ENCODE results near the gene MUC12.

GRCh38 chr7:100975371-100975821 is 6.0 kb downstream of the MUC12 start:
- TF ChIP-seq CTCF (conservative IDR thresholded peaks at IDR 0.05) (no peak), ZFX (IDR thresholded peaks at IDR 0.05) (no peak)
